Upper lobe of left lung (tissue), 6 donors: ENCODE results near the gene TMPRSS9. TPM values are rescaled to one million over a fixed set of nuclear protein-coding genes. Genes with fewer than 3 reads are reported as not detected.

ENCODE experiments used
- ATAC-seq, 2 donors: fragments of 200-7000 bp; cut with Tn5 transposase; one replicate each; pipeline ENCODE4 v1.9.1; 2022; ENCODE audit warnings: mild to moderate bottlenecking in 2 of 2, moderate library complexity in 2 of 2; ENCODE audit not compliant: low FRiP score in 2 of 2
- DNase-seq, 2 donors: peaks; one replicate each; pipeline ENCODE4 v3.0.0-alpha.2; 2019 to 2020
- H3K27ac ChIP-seq, 4 donors: fragments of 200-600 bp; sonication (generic); one replicate each; pipeline ENCODE4 v1.5.1; 2016 to 2019
- H3K27me3 ChIP-seq, 4 donors: fragments of 200-600 bp; sonication (generic); one replicate each; pipeline ENCODE4 v1.5.1; 2017 to 2019
- H3K36me3 ChIP-seq, 4 donors: fragments of 200-600 bp; sonication (generic); one replicate each; pipeline ENCODE4 v1.5.1; 2016 to 2019
- H3K4me1 ChIP-seq, 4 donors: fragments of 200-600 bp; sonication (generic); one replicate each; pipeline ENCODE4 v1.5.1; 2018 to 2019
- H3K4me3 ChIP-seq, 4 donors: fragments of 200-600 bp; sonication (generic); one replicate each; pipeline ENCODE4 v1.5.1; 2017 to 2019; ENCODE audit warnings: mild to moderate bottlenecking in 2 of 4, moderate library complexity in 1 of 4
- H3K9me3 ChIP-seq, 4 donors: fragments of 200-600 bp; sonication (generic); one replicate each; pipeline ENCODE4 v1.5.1; 2018 to 2019
- CTCF ChIP-seq, 6 experiments: fragments of 450-650 bp in 4 of 6; fragments of 200-600 bp in 2 of 6; sonication (generic) in 2 of 6; IDR thresholded peaks; one replicate each; pipeline ENCODE4 v1.5.1; 2016 to 2019; ENCODE audit warnings: antibody characterized with exemption in 6 of 6
- EP300 ChIP-seq, 4 donors: sonication (generic); formaldehyde crosslinking; IDR thresholded peaks; one replicate each; pipeline ENCODE4 v1.5.1; 2017; ENCODE audit warnings: antibody characterized with exemption in 4 of 4, control low read depth in 2 of 4
- POLR2A ChIP-seq, 4 donors: fragments of 450-650 bp; IDR thresholded peaks; one replicate each; pipeline ENCODE4 v1.5.1; 2016 to 2017; ENCODE audit warnings: antibody characterized with exemption in 4 of 4, mild to moderate bottlenecking in 2 of 4
- POLR2AphosphoS5 ChIP-seq, 2 donors: sonication (generic); formaldehyde crosslinking; IDR thresholded peaks; one replicate each; pipeline ENCODE4 v1.5.1; 2017; ENCODE audit warnings: antibody characterized with exemption in 2 of 2
- WGBS, 2 donors: methylation state at CpG; one replicate each; pipeline ENCODE4 v1.1.5; 2017 to 2018; 5-methylcytosine and 5-hydroxymethylcytosine counted together
- total RNA-seq, 6 donors: library from RNA; depleted of rRNA in 4 of 6; stranded (reverse); fragments of >200 nt in 4 of 6; gene quantifications; one replicate each; pipeline versions ENCODE4 v1.1.0 to v1.2.1, GENCODE V29; 2016 to 2021
- donor health status: DM: no; HTN: no; CAD: no; lungs with moderate emphysema.
- donor health status: DM: no; HTN: yes; CAD: no; lungs with severe emphysema.

TMPRSS9 gene
- total RNA-seq, 6 donors from 2014 or later = 0.14 to 0.55 (median 0.26) TPM; not detected in 2

GRCh38 chr19:2320049-2320448, 40.0 kb upstream of the TMPRSS9 start:
- no peak overlapping the region for H3K27ac ChIP-seq
- peaks cover 0 to 42% (median 30%) of the 10 kb centered on the region in 4 donors for H3K36me3 ChIP-seq
- TF ChIP-seq POLR2A (IDR thresholded peaks at IDR 0.05) = no peak
- no peak for TF ChIP-seq EP300 (IDR thresholded peaks at IDR 0.05)
- no peak for TF ChIP-seq CTCF (IDR thresholded peaks at IDR 0.05)
- no peak for TF ChIP-seq POLR2AphosphoS5 (IDR thresholded peaks at IDR 0.05)
- 83 to 86% methylated on average over 9 to 12 of the region's 12 CpGs for WGBS, 2 donors
- H3K4me3 ChIP-seq = no peak overlapping the region
- no peak for ATAC-seq
- H3K9me3 ChIP-seq = peaks cover 0 to 10% (median 3%) of the 10 kb centered on the region in 4 donors
- peaks cover 0 to 8% (median 5%) of the 10 kb centered on the region in 4 donors for H3K4me1 ChIP-seq
- no peak for DNase-seq
- H3K27me3 ChIP-seq = no peaks in the 10 kb centered on the region

- Histone ChIP-seq H3K4me1 (peaks cover 0 to 12% (median 2%) of the 10 kb centered on the region in 4 donors), H3K36me3 (peaks cover 0 to 51% (median 35%) of the 10 kb centered on the region in 4 donors), H3K9me3 (peaks cover 0 to under 1% (median 0%) of the 10 kb centered on the region in 4 donors), H3K27ac (no peak overlapping the region), H3K27me3 (no peaks in the 10 kb centered on the region), H3K4me3 (no peak overlapping the region)
- ATAC-seq = no peak
- DNase-seq = peak in 1 of 2 donors; percentile 66
- TF ChIP-seq POLR2AphosphoS5 (IDR thresholded peaks at IDR 0.05) (no peak), EP300 (IDR thresholded peaks at IDR 0.05) (no peak)
- 91 to 93% methylated on average over 8 to 11 of the region's 12 CpGs for WGBS, 2 donors
Observed at GRCh38 chr19:2320939-2321338, 39.1 kb upstream of the TMPRSS9 start.

GRCh38 chr19:2321565-2322283, 38.3 kb upstream of the TMPRSS9 start:
- Histone ChIP-seq H3K36me3 (peaks cover 0 to 52% (median 35%) of the 10 kb centered on the region in 4 donors), H3K27ac (no peak overlapping the region), H3K9me3 (no peaks in the 10 kb centered on the region), H3K4me3 (no peak overlapping the region), H3K27me3 (no peaks in the 10 kb centered on the region), H3K4me1 (peaks cover 0 to 15% (median 3%) of the 10 kb centered on the region in 4 donors)
- 88 to 90% methylated on average over 19 to 31 of the region's 39 CpGs for WGBS, 2 donors
- TF ChIP-seq POLR2AphosphoS5 (IDR thresholded peaks at IDR 0.05) (no peak), CTCF (IDR thresholded peaks at IDR 0.05) (no peak), EP300 (IDR thresholded peaks at IDR 0.05) (no peak), POLR2A (IDR thresholded peaks at IDR 0.05) (no peak)
- DNase-seq (peak in 1 of 2 donors; percentile 74), ATAC-seq (no peak)

GRCh38 chr19:2323707-2324106, 36.4 kb upstream of the TMPRSS9 start:
- WGBS, 2 donors = 90 to 91% methylated on average over 19 of the region's 19 CpGs
- DNase-seq (no peak), ATAC-seq (no peak)
- H3K27me3 ChIP-seq = no peaks in the 10 kb centered on the region
- TF ChIP-seq CTCF (IDR thresholded peaks at IDR 0.05) (no peak), POLR2AphosphoS5 (IDR thresholded peaks at IDR 0.05) (no peak), EP300 (IDR thresholded peaks at IDR 0.05) (no peak), POLR2A (IDR thresholded peaks at IDR 0.05) (no peak)
- H3K36me3 ChIP-seq = peaks cover 0 to 52% (median 35%) of the 10 kb centered on the region in 4 donors
- no peak overlapping the region for H3K27ac ChIP-seq
- H3K4me3 ChIP-seq = no peak overlapping the region
- H3K9me3 ChIP-seq = no peaks in the 10 kb centered on the region
- peaks cover 10 to 28% (median 15%) of the 10 kb centered on the region in 4 donors for H3K4me1 ChIP-seq

- peaks cover 15 to 34% (median 19%) of the 10 kb centered on the region in 4 donors for H3K4me1 ChIP-seq
- TF ChIP-seq POLR2A (IDR thresholded peaks at IDR 0.05) (no peak), CTCF (IDR thresholded peaks at IDR 0.05) (no peak), POLR2AphosphoS5 (IDR thresholded peaks at IDR 0.05) (no peak), EP300 (IDR thresholded peaks at IDR 0.05) (no peak)
- no peaks in the 10 kb centered on the region for H3K9me3 ChIP-seq
- no peak overlapping the region for H3K27ac ChIP-seq
- no peak overlapping the region for H3K4me3 ChIP-seq
- 88 to 90% methylated on average over 31 to 32 of the region's 34 CpGs for WGBS, 2 donors
- no peaks in the 10 kb centered on the region for H3K27me3 ChIP-seq
- no peak for ATAC-seq
- DNase-seq = peak in 1 of 2 donors; percentile 71
- H3K36me3 ChIP-seq = peaks cover 0 to 52% (median 35%) of the 10 kb centered on the region in 4 donors
Observed at GRCh38 chr19:2324220-2324948, 35.7 kb upstream of the TMPRSS9 start.
